ENCODE results near the gene REM2.

The REM2 gene

DNA sequence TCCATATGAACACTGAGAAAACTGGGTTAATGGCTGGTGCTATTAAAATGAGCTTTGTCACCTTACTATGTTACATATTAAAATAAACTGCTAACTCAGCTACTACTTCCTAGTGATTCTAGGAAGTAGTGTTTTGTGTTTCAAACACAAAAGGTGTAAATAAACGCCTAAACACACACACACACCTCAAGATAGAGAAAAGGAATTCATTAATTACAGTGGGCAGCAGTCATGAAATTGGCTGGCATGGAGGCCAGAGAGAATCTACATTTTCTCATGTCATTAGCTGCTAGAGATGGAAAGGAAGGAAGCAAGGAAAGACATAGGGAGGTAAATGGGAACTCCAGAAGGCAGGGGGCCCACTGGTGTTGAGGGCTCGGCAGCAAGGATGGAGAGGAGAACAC, 46.9 kb downstream of the REM2 start:
- ChIA-PET POLR2A (interaction anchor here (0.6 to 4.6 kb wide), 14 partner anchors 11 to 166 kb away, joined by 3 to 50 read pairs (median 5); partner anchors contain the start of genes AJUBA, HAUS4 and RBM23), CTCF (interaction anchor here (0.6 to 3.0 kb wide), 21 partner anchors 11 to 1959 kb away, joined by 3 to 21 read pairs (median 5); partner anchors contain the start of genes HAUS4, LRP10 and RBM23)
- no peak for DNase-seq (ENCODE audit: extremely low spot score)
- no peak for TF ChIP-seq ARNT (IDR thresholded peaks at IDR 0.05)
- TF ChIP-seq SP1 (IDR thresholded peaks at IDR 0.05), result no peak
- TF ChIP-seq ZNF384 (IDR thresholded peaks at IDR 0.05), result no peak
- no peak for TF ChIP-seq NFRKB (IDR thresholded peaks at IDR 0.05)
- TF ChIP-seq L3MBTL2 (conservative IDR thresholded peaks at IDR 0.05), result no peak
- no peak for TF ChIP-seq CTBP1 (IDR thresholded peaks at IDR 0.05; ENCODE audit: borderline replicate concordance)
- no peak for TF ChIP-seq BHLHE40 (IDR thresholded peaks at IDR 0.05; ENCODE audit: borderline replicate concordance)
- TF ChIP-seq FOXM1 (IDR thresholded peaks at IDR 0.05; ENCODE audit: borderline replicate concordance), result no peak
- TF ChIP-seq SUZ12 (IDR thresholded peaks at IDR 0.05), result no peak
- no peak for TF ChIP-seq ELF4 (IDR thresholded peaks at IDR 0.05)
- TF ChIP-seq TARDBP (IDR thresholded peaks at IDR 0.05), result no peak
- TF ChIP-seq FOXK2 (IDR thresholded peaks at IDR 0.05), result no peak
- TF ChIP-seq FOXA1 (IDR thresholded peaks at IDR 0.05), result no peak
- no peak for TF ChIP-seq HDGF (IDR thresholded peaks at IDR 0.05; ENCODE audit: borderline replicate concordance)
- TF ChIP-seq LEF1 (IDR thresholded peaks at IDR 0.05; ENCODE audit: borderline replicate concordance), result no peak
- TF ChIP-seq, protein P1, sequence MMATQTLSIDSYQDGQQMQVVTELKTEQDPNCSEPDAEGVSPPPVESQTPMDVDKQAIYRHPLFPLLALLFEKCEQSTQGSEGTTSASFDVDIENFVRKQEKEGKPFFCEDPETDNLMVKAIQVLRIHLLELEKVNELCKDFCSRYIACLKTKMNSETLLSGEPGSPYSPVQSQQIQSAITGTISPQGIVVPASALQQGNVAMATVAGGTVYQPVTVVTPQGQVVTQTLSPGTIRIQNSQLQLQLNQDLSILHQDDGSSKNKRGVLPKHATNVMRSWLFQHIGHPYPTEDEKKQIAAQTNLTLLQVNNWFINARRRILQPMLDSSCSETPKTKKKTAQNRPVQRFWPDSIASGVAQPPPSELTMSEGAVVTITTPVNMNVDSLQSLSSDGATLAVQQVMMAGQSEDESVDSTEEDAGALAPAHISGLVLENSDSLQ (IDR thresholded peaks at IDR 0.05), result no peak

DNA sequence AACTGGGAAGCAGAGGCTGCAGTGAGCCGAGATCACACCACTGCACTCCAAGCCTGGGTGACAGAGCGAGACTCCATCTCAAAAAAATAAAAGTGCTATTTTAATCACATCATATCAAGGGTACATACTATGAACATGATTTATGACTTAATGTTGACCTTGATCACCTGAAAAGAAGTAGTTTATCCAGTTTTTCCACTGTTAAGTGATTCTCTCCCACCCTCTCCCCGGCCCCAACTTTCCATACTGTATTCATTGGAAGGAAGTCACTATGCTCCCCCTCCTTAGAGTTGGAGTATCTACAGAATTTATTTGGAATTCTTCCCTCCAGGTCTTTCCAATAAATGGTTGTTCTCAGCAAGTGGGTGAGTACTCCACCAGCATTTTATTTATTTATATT, 49.1 kb downstream of the REM2 start:
- CTCF ChIA-PET, result no interaction called here
- POLR2A ChIA-PET, result interaction anchor here (3.3 kb wide), 1 partner anchor 24 kb away, joined by 49 read pairs; the partner anchor contains the start of gene HAUS4
- no peak for TF ChIP-seq NFRKB (IDR thresholded peaks at IDR 0.05)
- DNase-seq (ENCODE audit: extremely low spot score), result no peak

DNA sequence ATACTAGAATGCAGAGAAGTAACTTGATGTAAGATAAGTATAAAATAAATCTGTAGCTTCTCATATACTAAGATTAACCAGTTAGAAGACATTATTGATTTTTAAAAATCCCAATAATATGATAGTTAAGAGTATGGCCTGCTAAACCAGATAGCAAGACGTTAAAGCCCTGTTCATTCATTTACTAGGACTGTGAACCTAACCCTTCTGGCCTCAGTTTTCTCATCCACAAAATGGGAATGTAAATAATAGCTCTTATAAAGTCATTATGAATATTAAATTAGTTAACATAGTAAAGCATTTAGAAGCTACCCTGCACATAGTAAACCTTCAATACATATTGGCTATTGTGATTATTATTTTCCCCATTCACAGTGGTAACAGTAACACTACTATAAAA, 52.1 kb downstream of the REM2 start:
- no peak for DNase-seq (ENCODE audit: extremely low spot score)
- ChIA-PET CTCF (interaction anchor here (0.7 kb wide), 2 partner anchors 60 to 87 kb away, joined by 3 read pairs; no protein-coding TSS in a partner anchor), POLR2A (interaction anchor here (1.7 kb wide), 1 partner anchor 72 kb away, joined by 4 read pairs; no protein-coding TSS in a partner anchor)
- no peak for TF ChIP-seq ZNF384 (IDR thresholded peaks at IDR 0.05)
- no peak for TF ChIP-seq BHLHE40 (IDR thresholded peaks at IDR 0.05; ENCODE audit: borderline replicate concordance)
